SHP77 (cell line): ENCODE data around the gene COL6A2.

Source experiments
- DNase-seq, 2 experiments: peaks; one replicate each; lab custom pipeline; 2025; lab: John Stamatoyannopoulos, UW

The COL6A2 gene

GRCh38 chr21:46114963-46115362 is 17.1 kb downstream of the COL6A2 start:
- DNase-seq, result no peak

GRCh38 chr21:46115441-46116188 is 17.7 kb downstream of the COL6A2 start:
- no peak for DNase-seq

GRCh38 chr21:46116189-46116775 is 18.4 kb downstream of the COL6A2 start:
- DNase-seq, result no peak

GRCh38 chr21:46116776-46117585 is 19.1 kb downstream of the COL6A2 start:
- no peak for DNase-seq

- DNase-seq, result no peak
Observed at GRCh38 chr21:46117586-46118315, 19.8 kb downstream of the COL6A2 start.

GRCh38 chr21:46118316-46119143 is 20.6 kb downstream of the COL6A2 start:
- no peak for DNase-seq

GRCh38 chr21:46119144-46119636 is 21.3 kb downstream of the COL6A2 start:
- DNase-seq, result no peak

GRCh38 chr21:46119637-46120271 is 21.8 kb downstream of the COL6A2 start:
- no peak for DNase-seq

GRCh38 chr21:46120301-46121285 is 22.7 kb downstream of the COL6A2 start:
- no peak for DNase-seq

- DNase-seq, result no peak
Observed at GRCh38 chr21:46121286-46122221, 23.6 kb downstream of the COL6A2 start.

- no peak for DNase-seq
Observed at GRCh38 chr21:46122237-46122671, 24.3 kb downstream of the COL6A2 start.

- no peak for DNase-seq
Observed at GRCh38 chr21:46122758-46123683, 25.1 kb downstream of the COL6A2 start.

- no peak for DNase-seq
Observed at GRCh38 chr21:46124083-46124925, 26.4 kb downstream of the COL6A2 start.

GRCh38 chr21:46124926-46125845 is 27.3 kb downstream of the COL6A2 start:
- no peak for DNase-seq

GRCh38 chr21:46125846-46126301 is 28.0 kb downstream of the COL6A2 start:
- no peak for DNase-seq
